T-helper 17 cell (primary cell): ENCODE results near the gene AFF3. TPM values are rescaled to one million over a fixed set of nuclear protein-coding genes. Genes with fewer than 3 reads are reported as not detected.
"Not testable (repeated sequence)": the region's sequence is repeated elsewhere in the genome, so short reads cannot be mapped to it uniquely, and the experiment has no call there.

Experiments
- ATAC-seq: fragments of 150-1000 bp; cut with Tn5 transposase; 2 replicates; pipeline ENCODE4 v1.10.0; 2021; ENCODE audit warnings: mild to moderate bottlenecking, moderate library complexity
- DNase-seq, 3 donors: peaks; one replicate each; pipeline versions ENCODE4 v3.0.0 to v3.0.0-alpha.2; 2020 to 2021
- H3K9me3 ChIP-seq: one replicate; pipeline ENCODE4 v1.7.0; 2013; ENCODE audit warnings: low read length, mild to moderate bottlenecking; ENCODE audit not compliant: control insufficient read depth, poor library complexity, severe bottlenecking
- H3K27ac Mint-ChIP-seq: one replicate; pipeline ENCODE4 v1.8.0; 2022; ENCODE audit warnings: mild to moderate bottlenecking, moderate library complexity, mixed read lengths
- H3K27me3 Mint-ChIP-seq: one replicate; pipeline ENCODE4 v1.8.0; 2022; ENCODE audit warnings: mixed read lengths
- H3K36me3 Mint-ChIP-seq: one replicate; pipeline ENCODE4 v1.8.0; 2022; ENCODE audit warnings: low read depth, mixed read lengths
- H3K4me1 Mint-ChIP-seq: one replicate; pipeline ENCODE4 v1.8.0; 2022; ENCODE audit warnings: mild to moderate bottlenecking, mixed read lengths
- H3K4me3 Mint-ChIP-seq: one replicate; pipeline ENCODE4 v1.8.0; 2022; ENCODE audit warnings: mild to moderate bottlenecking, moderate library complexity, mixed read lengths
- total RNA-seq, 4 donors: library from RNA in 2 of 4; stranded (reverse) in 2 of 4; gene quantifications; one replicate each; pipeline ENCODE4 v1.2.3 and lab custom pipeline; 2022 to 2026

The AFF3 gene
- total RNA-seq, 2 donors from 2014 or later: 6.5 to 14.4 TPM

GRCh38 chr2:100098855-100099254 lies 43.5 kb downstream of the AFF3 start:
- DNase-seq, H3K27me3 Mint-ChIP-seq, ATAC-seq, H3K9me3 ChIP-seq, H3K4me1 Mint-ChIP-seq, H3K4me3 Mint-ChIP-seq, H3K36me3 Mint-ChIP-seq, H3K27ac Mint-ChIP-seq: not testable (repeated sequence)

- ATAC-seq, H3K4me1 Mint-ChIP-seq, H3K4me3 Mint-ChIP-seq, DNase-seq, H3K27me3 Mint-ChIP-seq, H3K27ac Mint-ChIP-seq, H3K9me3 ChIP-seq, H3K36me3 Mint-ChIP-seq: not testable (repeated sequence)
Measured at GRCh38 chr2:100097611-100098294, 44.6 kb downstream of the AFF3 start.

- not testable (repeated sequence) for H3K36me3 Mint-ChIP-seq, H3K4me3 Mint-ChIP-seq, H3K4me1 Mint-ChIP-seq, H3K27ac Mint-ChIP-seq, DNase-seq, H3K27me3 Mint-ChIP-seq, ATAC-seq, H3K9me3 ChIP-seq
Measured at GRCh38 chr2:100095845-100096244, 46.5 kb downstream of the AFF3 start.

GRCh38 chr2:100091807-100092206 lies 50.6 kb downstream of the AFF3 start:
- not testable (repeated sequence) for H3K27ac Mint-ChIP-seq

GRCh38 chr2:100085744-100086143 lies 56.6 kb downstream of the AFF3 start:
- H3K36me3 Mint-ChIP-seq, H3K4me1 Mint-ChIP-seq, ATAC-seq, H3K27ac Mint-ChIP-seq, H3K27me3 Mint-ChIP-seq, DNase-seq, H3K9me3 ChIP-seq, H3K4me3 Mint-ChIP-seq: not testable (repeated sequence)

More at GRCh38 chr2:100091807-100092206, 50.6 kb downstream of the AFF3 start:
- H3K4me1 Mint-ChIP-seq, H3K27me3 Mint-ChIP-seq, ATAC-seq, H3K4me3 Mint-ChIP-seq, DNase-seq, H3K36me3 Mint-ChIP-seq, H3K9me3 ChIP-seq: not testable (repeated sequence)

- DNase-seq, H3K27ac Mint-ChIP-seq, H3K36me3 Mint-ChIP-seq, H3K4me3 Mint-ChIP-seq, H3K4me1 Mint-ChIP-seq, ATAC-seq, H3K27me3 Mint-ChIP-seq, H3K9me3 ChIP-seq: not testable (repeated sequence)
Measured at GRCh38 chr2:100083421-100084216, 58.8 kb downstream of the AFF3 start.

GRCh38 chr2:100082302-100082978 lies 60.0 kb downstream of the AFF3 start:
- not testable (repeated sequence) for DNase-seq, H3K4me3 Mint-ChIP-seq, H3K27me3 Mint-ChIP-seq, H3K4me1 Mint-ChIP-seq, H3K36me3 Mint-ChIP-seq, H3K27ac Mint-ChIP-seq, H3K9me3 ChIP-seq, ATAC-seq

- H3K27ac Mint-ChIP-seq: no peak overlapping the region
- peaks cover 2% of the 10 kb centered on the region for H3K36me3 Mint-ChIP-seq
- H3K9me3 ChIP-seq: no peaks in the 10 kb centered on the region
- no peaks in the 10 kb centered on the region for H3K4me1 Mint-ChIP-seq
- DNase-seq: no peak
- H3K27me3 Mint-ChIP-seq: peaks cover 5% of the 10 kb centered on the region
- no peak for ATAC-seq
- H3K4me3 Mint-ChIP-seq: no peak overlapping the region
Measured at GRCh38 chr2:100077935-100078334, 64.5 kb downstream of the AFF3 start.

- peaks cover 9% of the 10 kb centered on the region for H3K27me3 Mint-ChIP-seq
- H3K4me3 Mint-ChIP-seq: no peak overlapping the region
- H3K36me3 Mint-ChIP-seq: peaks cover 2% of the 10 kb centered on the region
- ATAC-seq (no peak), DNase-seq (no peak)
- H3K9me3 ChIP-seq: no peaks in the 10 kb centered on the region
- H3K27ac Mint-ChIP-seq: no peak overlapping the region
- H3K4me1 Mint-ChIP-seq: peaks cover 3% of the 10 kb centered on the region
Measured at GRCh38 chr2:100077456-100077855, 64.9 kb downstream of the AFF3 start.

- H3K9me3 ChIP-seq: no peaks in the 10 kb centered on the region
- H3K27me3 Mint-ChIP-seq: peaks cover 9% of the 10 kb centered on the region
- no peak overlapping the region for H3K4me3 Mint-ChIP-seq
- H3K36me3 Mint-ChIP-seq: peaks cover 2% of the 10 kb centered on the region
- ATAC-seq: no peak
- no peak overlapping the region for H3K27ac Mint-ChIP-seq
- H3K4me1 Mint-ChIP-seq: peaks cover 3% of the 10 kb centered on the region
- no peak for DNase-seq
Measured at GRCh38 chr2:100075532-100075931, 66.9 kb downstream of the AFF3 start.

GRCh38 chr2:100073110-100073509 lies 69.3 kb downstream of the AFF3 start:
- Mint-ChIP-seq H3K27ac (no peak overlapping the region), H3K27me3 (peaks cover 15% of the 10 kb centered on the region), H3K4me1 (peaks cover 3% of the 10 kb centered on the region), H3K4me3 (no peak overlapping the region), H3K36me3 (peaks cover 2% of the 10 kb centered on the region)
- no peaks in the 10 kb centered on the region for H3K9me3 ChIP-seq
- no peak for ATAC-seq
- no peak for DNase-seq

GRCh38 chr2:100072503-100072902 lies 69.9 kb downstream of the AFF3 start:
- no peak for DNase-seq
- H3K4me3 Mint-ChIP-seq: no peak overlapping the region
- H3K27ac Mint-ChIP-seq: no peak overlapping the region
- H3K36me3 Mint-ChIP-seq: peaks cover 2% of the 10 kb centered on the region
- ATAC-seq: no peak
- H3K4me1 Mint-ChIP-seq: peaks cover 3% of the 10 kb centered on the region
- no peaks in the 10 kb centered on the region for H3K9me3 ChIP-seq
- H3K27me3 Mint-ChIP-seq: peaks cover 21% of the 10 kb centered on the region

GRCh38 chr2:100071335-100072043 lies 70.9 kb downstream of the AFF3 start:
- ATAC-seq: no peak

More at GRCh38 chr2:100071335-100072043, 70.9 kb downstream of the AFF3 start:
- no peak overlapping the region for H3K27ac Mint-ChIP-seq
- peaks cover 2% of the 10 kb centered on the region for H3K36me3 Mint-ChIP-seq
- H3K27me3 Mint-ChIP-seq: peaks cover 23% of the 10 kb centered on the region
- peaks cover 3% of the 10 kb centered on the region for H3K4me1 Mint-ChIP-seq
- no peak overlapping the region for H3K4me3 Mint-ChIP-seq
- DNase-seq: no peak
- H3K9me3 ChIP-seq: no peaks in the 10 kb centered on the region
